DMS153 treated with DMSO at 0.1 percent for 48 hours (cell line): Measurements from ENCODE around the gene ZNF70.
"Not testable (repeated sequence)": the region's sequence is repeated elsewhere in the genome, so short reads cannot be mapped to it uniquely, and the experiment has no call there.

Source experiments
- DNase-seq: peaks from one replicate; lab custom pipeline; 2025; ENCODE audit not compliant: unreplicated experiment; lab: John Stamatoyannopoulos, UW

The ZNF70 gene

DNA sequence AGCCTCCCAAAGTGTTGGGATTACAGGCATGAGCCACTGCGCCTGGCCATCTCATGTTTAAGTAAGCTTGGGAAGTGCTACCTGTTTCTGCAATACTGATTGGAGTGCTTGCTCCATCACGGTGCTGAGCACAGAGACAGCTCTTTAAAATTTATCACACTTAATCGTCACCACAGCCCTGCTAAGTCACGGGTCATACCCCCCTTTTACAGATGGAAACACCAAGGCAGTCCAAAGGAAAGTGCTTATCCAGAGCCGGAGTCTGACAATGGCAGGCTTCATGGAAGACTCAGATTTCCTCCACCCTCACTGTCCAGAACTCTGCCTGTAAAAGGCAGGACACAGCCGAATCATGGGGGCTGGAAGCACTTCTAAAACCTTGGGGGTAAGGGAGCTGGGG lies 9.1 kb upstream of the ZNF70 start:
- no peak for DNase-seq

DNA sequence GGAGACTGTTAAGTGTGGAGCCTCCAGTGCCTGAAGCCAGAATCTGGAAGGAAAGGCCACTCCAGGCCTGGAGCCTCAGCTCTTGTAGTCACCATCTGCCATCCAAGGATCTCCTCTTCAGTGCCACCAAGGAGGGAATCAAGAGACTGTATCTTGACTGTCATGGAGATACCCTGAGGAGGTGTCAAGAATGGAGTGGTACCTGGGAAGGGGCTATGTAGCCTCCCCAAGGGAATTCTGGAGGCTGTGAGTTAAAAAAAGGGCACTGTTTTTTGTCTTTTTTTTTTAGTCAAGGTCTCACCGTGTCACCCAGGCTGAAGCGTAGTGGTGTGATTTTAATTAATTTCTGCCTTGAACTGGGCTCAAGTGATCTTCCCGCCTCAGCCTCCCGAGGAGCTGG lies 8.7 kb upstream of the ZNF70 start:
- no peak for DNase-seq

DNA sequence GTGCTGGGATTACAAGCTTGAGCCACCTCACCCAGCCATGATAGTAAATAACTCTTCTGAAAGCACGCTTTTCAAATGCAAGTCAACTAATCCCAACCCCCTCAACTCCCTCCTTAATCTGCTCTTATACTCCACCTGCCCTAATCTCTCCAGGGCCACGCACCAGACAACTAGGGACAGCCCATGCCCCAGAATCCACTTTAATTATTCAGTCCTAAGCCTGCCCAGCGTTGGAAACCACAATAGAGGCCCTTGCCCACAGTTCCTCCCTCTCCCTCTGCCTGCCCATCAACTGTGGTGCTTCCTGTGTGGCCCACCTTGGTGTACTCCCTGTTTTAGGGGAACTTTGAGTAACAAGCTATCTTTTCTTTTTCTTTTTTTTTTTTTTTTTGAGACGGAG lies 6.0 kb upstream of the ZNF70 start:
- no peak for DNase-seq

DNA sequence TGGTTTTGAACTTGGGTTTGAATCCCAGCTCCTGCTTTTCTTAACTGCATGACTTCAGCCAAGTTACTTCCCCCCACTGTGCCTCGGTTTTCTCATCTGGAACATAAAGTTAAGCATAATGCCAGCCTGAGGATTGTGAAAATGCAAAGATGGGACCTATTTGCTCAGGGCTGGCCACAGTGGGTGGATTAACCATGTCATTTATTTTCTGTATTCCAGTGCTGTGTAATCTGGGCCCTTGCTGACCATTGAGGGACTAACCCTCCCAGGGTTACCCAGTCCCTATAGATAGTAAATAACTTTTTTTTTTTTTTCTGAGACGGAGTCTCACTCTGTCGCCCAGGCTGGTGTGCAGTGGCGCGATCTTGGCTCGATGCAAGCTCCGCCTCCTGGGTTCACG lies 4.8 kb upstream of the ZNF70 start:
- DNase-seq = no peak

DNA sequence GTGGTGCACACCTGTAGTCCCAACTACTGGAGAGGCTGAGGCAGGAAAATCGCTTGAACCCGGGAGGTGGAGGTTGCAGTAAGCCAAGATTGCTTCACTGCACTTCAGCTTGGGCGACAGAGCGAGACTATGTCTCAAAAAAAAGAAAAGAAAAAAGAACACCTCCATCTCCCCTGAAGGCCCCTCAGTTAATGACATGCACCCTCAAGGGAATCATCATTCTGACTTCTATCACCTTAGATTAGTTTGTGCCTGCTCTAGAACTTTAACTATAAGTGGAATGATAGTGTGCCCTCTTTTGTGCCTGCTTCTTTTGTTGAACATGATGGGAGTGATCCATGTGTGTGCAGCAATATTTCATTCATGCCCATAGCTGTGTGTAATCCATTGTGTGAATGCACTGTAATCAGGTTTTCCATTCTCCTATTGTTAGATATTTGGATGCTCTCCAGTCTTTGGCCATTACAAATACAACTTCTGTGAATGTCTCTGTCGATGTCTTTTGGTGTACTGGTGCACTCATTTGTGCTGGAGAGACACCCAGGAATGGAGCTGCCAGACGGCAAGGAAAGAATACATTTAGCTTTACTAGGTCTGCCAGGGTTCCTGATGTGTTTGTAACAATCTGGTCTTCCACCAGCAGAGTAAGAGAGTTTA lies 4.2 kb upstream of the ZNF70 start:
- no peak for DNase-seq

DNA sequence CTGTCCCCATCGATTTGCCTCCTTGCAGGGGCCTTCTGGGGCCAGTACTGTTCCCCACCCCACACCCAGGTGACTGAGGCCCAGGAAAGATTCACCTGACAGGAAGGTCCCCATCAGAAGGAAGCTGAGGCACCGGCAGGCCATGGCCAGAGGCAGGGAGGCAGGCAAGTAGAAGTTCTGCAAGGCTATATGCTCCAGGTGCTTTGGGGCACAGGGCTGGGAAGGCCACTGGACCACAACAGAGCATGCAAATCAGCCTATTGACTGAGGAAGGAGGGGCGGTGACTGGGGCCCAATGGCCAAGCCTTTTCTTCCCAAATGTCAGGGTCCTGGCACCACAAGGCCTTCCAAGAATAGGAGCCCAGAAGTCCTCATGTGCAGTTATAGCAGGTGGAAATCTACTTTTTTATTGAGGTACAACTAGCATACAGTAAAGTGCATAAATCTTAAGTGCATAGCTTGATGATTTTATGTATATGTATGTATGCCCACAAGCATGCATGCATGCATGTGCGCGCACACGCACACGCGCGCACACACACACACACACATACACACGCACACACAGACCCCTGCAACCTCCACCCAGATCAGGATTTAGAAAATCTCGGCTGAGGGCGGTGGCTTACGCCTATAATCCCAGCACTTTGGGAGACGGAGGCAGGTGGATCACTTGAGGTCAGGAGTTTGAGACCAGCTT lies 3.5 kb upstream of the ZNF70 start, which contains the start of gene VPREB3:
Gene VPREB3 (minus strand): TSS at position 206 of the 700 bp plus-strand sequence. CDS start 62 bp downstream, at position 144.
- DNase-seq = no peak

DNA sequence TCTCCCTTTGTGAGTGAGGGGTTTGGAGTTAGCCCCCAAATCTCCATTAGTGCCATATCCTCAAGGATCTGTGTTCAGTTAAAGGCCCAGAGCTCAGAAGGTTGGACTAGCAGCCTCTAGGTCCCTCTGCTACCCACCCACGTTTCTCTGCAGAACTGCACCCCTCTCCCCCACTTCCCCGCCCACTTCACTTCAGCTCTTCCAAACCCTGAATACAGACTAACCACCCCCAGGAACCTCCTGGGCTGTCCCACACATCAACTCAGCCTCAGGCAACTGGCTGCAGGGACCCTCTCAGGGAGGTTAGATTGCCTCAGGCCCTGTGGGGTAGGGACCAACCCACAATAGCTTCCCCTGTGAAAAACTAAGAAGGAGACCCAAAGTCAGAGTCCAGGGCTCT lies 2.5 kb upstream of the ZNF70 start:
- DNase-seq = no peak

DNA sequence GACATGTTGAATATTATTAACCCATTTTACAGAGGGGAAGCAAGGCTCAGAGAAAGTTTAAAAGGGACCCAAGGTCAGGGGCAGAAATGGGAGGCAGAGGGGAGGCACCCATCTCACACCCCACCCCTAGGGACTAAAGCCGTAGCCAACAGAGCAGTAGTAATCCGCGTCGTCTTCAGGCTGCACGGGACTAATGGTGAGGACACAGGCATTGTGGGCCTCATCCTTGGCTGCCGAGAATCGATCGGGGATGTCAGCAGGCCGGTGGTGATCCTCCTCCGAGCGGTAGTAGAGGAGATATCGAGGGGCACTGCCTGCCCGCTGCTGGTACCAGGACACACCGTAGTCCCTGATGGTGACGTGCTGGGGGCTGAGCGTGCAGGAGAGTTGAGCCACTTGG lies 1.8 kb upstream of the ZNF70 start:
- DNase-seq = no peak

DNA sequence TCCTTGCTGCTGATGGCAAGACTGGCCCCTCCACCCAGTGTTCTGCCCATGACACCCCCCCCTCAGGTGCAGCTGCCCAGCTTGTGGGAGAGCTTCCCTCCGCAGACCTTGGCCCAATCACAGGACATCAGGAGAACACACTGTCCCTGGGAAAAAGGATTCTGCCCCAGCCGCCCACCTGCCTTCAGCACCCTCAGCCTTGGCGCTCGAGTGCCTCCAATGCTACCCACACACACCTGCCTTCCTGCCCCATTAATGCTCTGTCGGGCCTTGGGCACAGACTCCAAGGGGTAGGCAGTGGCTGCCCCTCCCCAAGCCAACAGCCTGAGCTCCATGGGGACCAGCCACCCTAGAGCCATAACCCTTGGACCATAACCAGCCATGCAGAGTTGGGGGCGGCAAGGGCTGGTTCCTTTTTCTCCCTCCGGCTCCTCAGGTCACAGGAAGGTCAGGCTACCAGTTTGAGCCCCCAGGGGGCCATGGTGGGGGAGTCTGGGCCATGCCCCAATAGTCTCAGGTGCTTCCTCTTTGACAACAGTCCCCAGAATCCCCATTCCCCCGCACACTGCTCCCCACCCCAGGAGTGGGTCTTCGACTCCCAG lies 1.3 kb upstream of the ZNF70 start:
- no peak for DNase-seq

DNA sequence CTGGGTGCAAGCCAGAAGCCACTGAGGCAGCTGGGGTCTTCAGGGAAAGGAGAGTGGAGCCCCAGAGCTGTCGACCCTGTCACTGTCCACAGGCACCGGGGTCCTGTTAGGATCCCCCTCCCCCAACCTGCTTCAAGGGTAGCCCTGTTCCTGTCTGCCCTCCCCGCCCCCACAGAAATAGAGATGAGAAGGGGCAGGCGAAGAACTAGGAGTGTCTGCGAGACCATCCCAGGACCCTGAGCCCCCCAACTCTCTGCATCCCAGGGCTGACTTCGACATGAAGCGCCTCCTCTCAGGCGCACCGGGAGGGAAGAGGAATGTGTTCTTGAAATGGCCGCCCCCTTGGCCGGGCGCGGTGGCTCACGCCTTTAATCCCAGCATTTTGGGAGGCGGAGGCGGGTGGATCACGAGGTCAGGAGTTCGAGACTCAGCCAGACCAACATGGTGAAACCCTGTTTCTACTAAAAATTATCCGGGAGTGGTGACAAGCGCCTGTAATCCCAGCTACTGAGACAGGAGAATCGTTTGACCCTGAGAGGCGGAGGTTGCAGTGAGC lies 607 bp upstream of the ZNF70 start:
- DNase-seq = no peak

DNA sequence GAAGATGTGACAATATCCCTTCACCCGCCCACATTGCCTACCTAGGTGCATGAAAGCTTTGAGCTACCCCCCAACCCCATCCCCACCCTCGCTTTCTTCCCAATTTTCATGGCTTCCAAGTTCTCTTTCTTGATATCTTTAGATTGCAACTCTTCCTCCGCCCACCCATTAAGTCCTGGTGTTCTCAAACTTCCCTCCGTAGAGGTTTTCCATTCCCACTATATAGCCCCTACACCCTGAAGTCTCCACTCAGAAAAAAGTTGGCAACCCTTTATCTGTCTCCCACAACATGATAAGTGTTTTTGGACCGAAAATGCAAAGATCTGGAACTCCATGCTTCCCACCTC lies 572 bp downstream of the ZNF70 start:
- DNase-seq = no peak

DNA sequence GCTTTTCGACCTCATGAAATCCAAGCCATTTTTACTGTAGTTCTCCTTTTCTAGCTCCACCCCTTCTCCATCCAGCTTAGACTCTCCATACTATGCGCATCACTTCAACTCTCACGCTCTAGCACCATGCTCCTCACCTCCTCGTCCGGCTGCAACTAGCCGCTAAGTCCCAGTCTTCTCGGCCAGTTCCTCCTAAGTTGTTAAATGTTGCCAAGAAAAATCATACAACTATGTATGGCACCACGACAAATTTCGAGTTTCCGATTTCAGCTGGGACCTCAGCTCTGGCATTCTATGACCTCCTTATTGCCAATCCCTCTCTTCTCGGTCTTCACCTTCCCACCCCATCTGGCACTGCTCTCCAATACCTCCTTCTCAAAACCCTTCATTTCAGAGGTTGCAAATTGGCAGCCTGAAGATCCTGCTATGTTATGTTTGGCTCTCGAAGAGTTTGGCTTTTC lies 1.0 kb downstream of the ZNF70 start:
- DNase-seq = no peak

DNA sequence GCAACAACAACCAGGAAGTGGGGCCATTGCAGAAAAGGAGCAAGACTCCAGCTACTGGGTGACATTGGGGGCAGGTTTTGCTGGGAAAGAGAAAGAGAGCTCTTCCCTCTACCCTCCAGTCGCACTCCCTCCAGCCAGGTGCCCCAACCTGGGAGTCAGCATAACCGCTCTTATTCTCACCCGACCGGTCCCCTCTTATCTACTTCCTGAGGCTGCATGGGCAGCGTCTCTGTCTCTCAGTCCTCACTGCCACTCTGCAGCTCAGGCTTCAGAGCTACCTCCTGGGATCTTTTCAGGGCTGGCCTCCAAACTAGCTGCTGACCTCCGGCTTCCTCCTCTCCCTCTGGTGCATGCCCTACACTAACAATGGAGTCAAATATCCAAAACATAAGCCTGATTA lies 5.1 kb downstream of the ZNF70 start:
- no peak for DNase-seq

DNA sequence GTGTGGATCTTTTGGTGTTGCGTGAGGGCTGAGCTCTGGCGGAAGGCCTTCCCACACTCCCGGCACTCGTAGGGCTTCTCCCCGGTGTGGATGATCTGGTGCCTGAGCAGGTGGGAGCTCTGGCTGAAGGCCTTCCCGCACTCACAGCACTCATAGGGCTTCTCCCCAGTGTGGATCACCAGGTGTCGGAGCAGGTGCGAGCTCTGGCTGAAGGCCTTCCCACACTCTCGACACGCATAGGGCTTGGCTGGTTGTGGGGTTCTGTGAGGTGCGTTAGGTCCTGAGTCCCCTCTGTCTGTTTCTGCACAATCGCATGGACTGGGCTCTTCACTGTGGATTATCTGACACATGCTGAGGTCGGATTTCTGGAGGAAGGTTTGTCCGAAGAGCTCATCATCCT lies 6.4 kb downstream of the ZNF70 start:
- no peak for DNase-seq

DNA sequence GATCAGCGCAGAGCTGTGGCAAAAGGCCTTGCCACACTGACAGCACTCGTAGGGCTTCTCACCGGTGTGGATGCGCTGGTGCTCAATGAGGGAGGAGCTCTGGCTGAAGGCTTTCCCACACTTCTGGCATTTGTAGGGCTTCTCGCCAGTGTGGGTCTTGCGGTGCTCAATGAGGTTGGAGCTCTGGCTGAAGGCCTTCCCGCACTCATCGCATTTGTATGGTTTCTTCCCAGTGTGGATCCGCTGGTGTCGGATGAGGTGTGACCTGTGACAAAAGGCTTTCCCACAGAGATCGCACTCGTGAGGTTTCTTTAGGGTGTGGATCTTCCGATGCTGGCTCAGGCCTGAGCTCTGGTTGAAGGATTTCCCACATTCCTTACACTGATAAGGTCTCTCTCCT lies 6.9 kb downstream of the ZNF70 start:
- no peak for DNase-seq

DNA sequence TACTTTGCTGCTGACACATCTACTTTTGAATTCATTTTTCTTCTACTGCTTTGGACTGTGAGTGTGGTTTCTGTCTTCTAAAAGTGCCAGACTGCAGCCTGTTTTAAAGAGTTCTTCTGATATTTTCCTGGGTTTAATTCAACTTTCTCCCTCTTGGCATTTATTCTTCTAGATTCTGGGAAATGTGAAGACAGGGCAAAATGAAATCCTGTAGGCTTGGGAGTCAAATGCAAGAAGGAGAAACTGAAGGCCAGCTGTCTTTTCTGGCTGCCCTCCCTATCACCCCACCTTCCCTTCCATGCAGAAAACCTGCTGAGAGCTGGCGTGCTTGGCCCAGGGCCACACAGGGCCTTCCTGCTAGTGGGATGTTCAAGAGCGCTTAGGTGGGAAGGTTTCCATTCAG lies 7.6 kb downstream of the ZNF70 start:
- no peak for DNase-seq

DNA sequence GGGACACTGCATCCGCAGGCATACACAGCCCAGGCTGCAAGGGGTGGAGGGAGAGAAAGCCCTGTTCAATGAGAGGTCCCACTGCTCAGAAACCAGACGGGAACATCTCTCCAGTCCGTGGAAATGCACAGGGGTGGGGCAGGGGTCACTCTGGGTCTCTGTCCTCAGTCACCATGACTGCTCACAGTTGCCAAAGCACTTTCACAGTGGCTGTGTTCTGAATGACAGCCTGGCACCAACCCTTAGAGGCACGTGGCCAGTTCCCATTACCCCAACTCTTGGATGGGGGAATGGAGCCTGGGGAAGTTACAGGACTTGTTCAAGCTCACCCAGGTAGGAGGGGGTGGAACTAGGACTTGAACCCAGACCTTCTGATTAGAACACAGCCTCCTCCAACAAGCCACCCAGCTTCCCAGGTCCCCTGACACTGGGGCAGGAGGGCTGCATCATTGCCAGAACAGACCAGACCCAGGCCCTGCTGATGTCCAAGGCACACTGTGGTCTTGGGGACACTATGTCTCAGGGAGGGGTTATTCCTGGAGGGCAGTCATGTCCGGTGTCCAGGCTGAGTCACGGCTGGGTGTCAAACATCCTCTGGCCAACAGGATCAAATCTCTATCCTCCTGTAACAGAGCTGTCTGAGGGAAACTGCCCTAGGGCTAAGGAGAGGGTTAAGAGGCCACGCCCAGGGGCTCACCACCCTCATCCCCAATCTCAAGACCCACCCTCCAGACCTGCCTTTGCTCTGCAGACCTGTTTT lies 8.2 kb downstream of the ZNF70 start:
- DNase-seq = no peak

DNA sequence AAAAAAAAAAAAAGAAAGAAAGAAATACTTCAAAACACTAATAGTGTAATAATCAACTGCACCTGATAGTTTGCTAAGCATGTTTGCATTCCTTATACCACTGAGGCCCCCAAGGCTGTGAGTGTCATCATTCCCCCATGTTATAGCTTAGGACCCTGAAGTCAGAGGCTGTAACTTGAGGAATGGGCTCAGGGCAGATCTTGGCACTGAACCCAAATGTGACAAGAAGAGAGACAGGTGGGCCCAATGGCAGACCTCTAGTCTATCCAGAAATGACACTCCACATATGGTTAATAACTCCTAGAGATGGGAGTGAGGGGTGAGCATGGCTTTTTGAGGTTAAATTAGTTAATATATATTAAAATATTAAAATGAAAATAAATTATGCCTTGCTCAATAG lies 13.2 kb downstream of the ZNF70 start:
- DNase-seq = no peak

DNA sequence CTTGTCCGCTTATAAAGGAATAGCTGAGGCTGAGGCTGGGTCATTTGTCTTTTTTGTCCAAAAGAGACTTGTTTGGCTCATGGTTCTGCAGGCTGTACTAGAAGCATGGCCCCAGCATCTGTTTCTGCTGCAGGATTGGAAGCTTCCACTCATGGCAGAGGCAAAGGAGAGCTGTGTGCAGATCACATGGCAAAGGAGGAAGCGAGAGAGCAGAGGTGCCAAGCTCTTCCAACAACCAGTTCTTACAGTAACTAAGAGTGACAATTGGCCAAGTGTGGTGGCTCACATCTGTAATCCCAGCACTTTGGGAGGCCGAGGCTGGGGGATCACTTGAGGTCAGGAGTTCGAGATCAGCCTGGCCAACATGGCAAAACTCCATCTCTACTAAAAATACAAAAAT lies 22.8 kb downstream of the ZNF70 start:
- DNase-seq = not testable (repeated sequence)

DNA sequence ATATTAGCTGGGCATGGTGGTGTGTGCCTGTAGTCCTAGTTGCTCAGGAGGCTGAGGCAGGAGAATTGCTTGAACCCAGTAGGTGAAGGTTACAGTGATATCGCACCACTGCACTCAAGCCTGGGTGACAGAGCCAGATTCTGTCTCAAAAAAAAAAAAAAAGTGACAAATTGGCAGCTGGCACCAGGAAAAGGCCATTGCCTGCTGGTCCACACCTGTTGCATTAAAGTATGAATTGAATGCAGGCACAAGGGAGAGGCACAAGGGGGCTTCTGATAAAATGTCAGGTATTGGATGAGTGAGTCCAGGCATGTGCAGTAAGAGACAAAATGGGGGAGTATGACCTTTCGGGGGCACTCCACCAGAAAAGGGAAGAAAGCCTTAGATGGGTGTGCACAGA lies 28.2 kb downstream of the ZNF70 start:
- no peak for DNase-seq

DNA sequence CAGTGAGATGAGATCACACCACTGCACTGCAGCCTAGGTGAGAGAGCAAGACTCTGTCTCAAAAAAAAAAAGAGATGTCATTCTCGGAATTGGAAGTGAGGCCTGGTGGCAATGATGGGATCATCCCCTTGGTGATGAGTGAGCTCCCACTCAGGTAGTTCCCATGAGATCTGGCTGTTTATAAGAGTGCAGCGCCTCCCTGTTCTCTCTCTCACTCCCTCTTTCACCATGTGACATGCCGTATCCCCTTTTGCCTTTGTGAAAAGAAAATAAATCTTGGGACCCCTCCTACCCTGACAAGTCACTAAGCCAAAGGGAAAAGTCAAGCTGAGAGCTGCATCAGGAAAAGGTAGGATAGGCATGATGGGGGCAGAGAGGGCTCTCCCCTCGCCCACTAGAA lies 28.8 kb downstream of the ZNF70 start:
- no peak for DNase-seq

DNA sequence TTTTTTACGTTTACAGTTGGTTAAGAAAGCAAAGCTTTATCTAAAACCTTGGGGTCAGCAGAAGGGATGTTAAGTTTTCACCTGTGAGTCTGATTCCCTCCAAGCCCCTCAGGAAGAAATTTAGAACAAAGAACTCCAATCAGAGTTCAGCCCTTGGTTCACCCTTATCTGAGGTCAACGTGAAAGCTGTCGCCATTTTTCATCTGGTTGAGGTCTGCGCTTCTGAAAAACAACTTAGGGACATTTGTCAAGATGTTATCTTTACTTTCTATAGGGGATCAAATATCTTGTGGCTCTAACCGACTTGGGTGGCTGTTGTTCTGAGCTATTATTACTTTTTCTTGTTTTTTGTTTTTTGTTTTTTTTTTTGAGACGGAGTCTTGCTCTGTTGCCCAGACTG lies 30.1 kb downstream of the ZNF70 start:
- DNase-seq = no peak
